Measurements from ENCODE around the gene ASTN2. TPM values are rescaled to one million over a fixed set of nuclear protein-coding genes. Genes with fewer than 3 reads are reported as not detected.

ASTN2 gene
- polyA plus RNA-seq, 1 donor from 2014 or later = 6.8 TPM

- no peak overlapping the region for H3K9ac ChIP-seq (ENCODE audit: low read length)
- no peaks in the 10 kb centered on the region for H3K27me3 ChIP-seq (ENCODE audit: insufficient read depth, low read depth, low read length)
Measured at GRCh38 chr9:116855881-116856662, 558.8 kb downstream of the ASTN2 start.

GRCh38 chr9:116849721-116850120 is 565.1 kb downstream of the ASTN2 start:
- no peaks in the 10 kb centered on the region for H3K27me3 ChIP-seq (ENCODE audit: insufficient read depth, low read depth, low read length)
- no peaks in the 10 kb centered on the region for H3K9me3 ChIP-seq (ENCODE audit: low read length)
- H3F3A ChIP-seq (ENCODE audit: insufficient read depth, low read length, poor library complexity, severe bottlenecking) = no peaks in the 10 kb centered on the region
- H3K4me2 ChIP-seq (ENCODE audit: low read length) = no peak overlapping the region
- H3K27ac ChIP-seq (ENCODE audit: low read length) = no peak overlapping the region
- no peaks in the 10 kb centered on the region for H4K20me1 ChIP-seq (ENCODE audit: insufficient read depth)
- H3K9me2 ChIP-seq (ENCODE audit: insufficient read depth, low read length) = no peaks in the 10 kb centered on the region
- H3K4me3 ChIP-seq (ENCODE audit: low read length) = no peak overlapping the region
- no peak overlapping the region for H3K9ac ChIP-seq (ENCODE audit: low read length)
- H3K79me2 ChIP-seq (replicated peaks; ENCODE audit: insufficient read depth, low read length) = no peaks in the 10 kb centered on the region
- H3K36me3 ChIP-seq (ENCODE audit: insufficient read depth, low read length) = no peaks in the 10 kb centered on the region
- H2AFZ ChIP-seq (ENCODE audit: low read depth, low read length) = no peak overlapping the region
- TF ChIP-seq, protein P1, sequence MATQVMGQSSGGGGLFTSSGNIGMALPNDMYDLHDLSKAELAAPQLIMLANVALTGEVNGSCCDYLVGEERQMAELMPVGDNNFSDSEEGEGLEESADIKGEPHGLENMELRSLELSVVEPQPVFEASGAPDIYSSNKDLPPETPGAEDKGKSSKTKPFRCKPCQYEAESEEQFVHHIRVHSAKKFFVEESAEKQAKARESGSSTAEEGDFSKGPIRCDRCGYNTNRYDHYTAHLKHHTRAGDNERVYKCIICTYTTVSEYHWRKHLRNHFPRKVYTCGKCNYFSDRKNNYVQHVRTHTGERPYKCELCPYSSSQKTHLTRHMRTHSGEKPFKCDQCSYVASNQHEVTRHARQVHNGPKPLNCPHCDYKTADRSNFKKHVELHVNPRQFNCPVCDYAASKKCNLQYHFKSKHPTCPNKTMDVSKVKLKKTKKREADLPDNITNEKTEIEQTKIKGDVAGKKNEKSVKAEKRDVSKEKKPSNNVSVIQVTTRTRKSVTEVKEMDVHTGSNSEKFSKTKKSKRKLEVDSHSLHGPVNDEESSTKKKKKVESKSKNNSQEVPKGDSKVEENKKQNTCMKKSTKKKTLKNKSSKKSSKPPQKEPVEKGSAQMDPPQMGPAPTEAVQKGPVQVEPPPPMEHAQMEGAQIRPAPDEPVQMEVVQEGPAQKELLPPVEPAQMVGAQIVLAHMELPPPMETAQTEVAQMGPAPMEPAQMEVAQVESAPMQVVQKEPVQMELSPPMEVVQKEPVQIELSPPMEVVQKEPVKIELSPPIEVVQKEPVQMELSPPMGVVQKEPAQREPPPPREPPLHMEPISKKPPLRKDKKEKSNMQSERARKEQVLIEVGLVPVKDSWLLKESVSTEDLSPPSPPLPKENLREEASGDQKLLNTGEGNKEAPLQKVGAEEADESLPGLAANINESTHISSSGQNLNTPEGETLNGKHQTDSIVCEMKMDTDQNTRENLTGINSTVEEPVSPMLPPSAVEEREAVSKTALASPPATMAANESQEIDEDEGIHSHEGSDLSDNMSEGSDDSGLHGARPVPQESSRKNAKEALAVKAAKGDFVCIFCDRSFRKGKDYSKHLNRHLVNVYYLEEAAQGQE (IDR thresholded peaks at IDR 0.05; ENCODE audit: borderline replicate concordance) = no peak
- no peak for TF ChIP-seq SMC3 (conservative IDR thresholded peaks at IDR 0.05; ENCODE audit: poor library complexity)
- no peak for TF ChIP-seq CTCF (IDR thresholded peaks at IDR 0.05; ENCODE audit: poor library complexity, severe bottlenecking)
- no peak for TF ChIP-seq MXI1 (conservative IDR thresholded peaks at IDR 0.05; ENCODE audit: poor library complexity, severe bottlenecking)
- no peak for TF ChIP-seq EZH2 (IDR thresholded peaks at IDR 0.05; ENCODE audit: borderline replicate concordance, insufficient read depth, low read length, poor library complexity, severe bottlenecking)
- no peak for TF ChIP-seq TAF1 (IDR thresholded peaks at IDR 0.05; ENCODE audit: low read depth)
- no peak for TF ChIP-seq EP300 (conservative IDR thresholded peaks at IDR 0.05; ENCODE audit: poor library complexity, severe bottlenecking)

More at GRCh38 chr9:116855881-116856662, 558.8 kb downstream of the ASTN2 start:
- Histone ChIP-seq H3K9me3 (ENCODE audit: low read length) (no peaks in the 10 kb centered on the region), H3K9me2 (ENCODE audit: insufficient read depth, low read length) (no peaks in the 10 kb centered on the region), H3K27ac (ENCODE audit: low read length) (no peak overlapping the region), H3F3A (ENCODE audit: insufficient read depth, low read length, poor library complexity, severe bottlenecking) (no peaks in the 10 kb centered on the region), H3K79me2 (replicated peaks; ENCODE audit: insufficient read depth, low read length) (no peaks in the 10 kb centered on the region), H3K36me3 (ENCODE audit: insufficient read depth, low read length) (no peaks in the 10 kb centered on the region), H2AFZ (ENCODE audit: low read depth, low read length) (no peak overlapping the region), H3K4me2 (ENCODE audit: low read length) (no peak overlapping the region), H4K20me1 (ENCODE audit: insufficient read depth) (no peaks in the 10 kb centered on the region), H3K4me3 (ENCODE audit: low read length) (no peak overlapping the region)
- TF ChIP-seq, protein P1 (IDR thresholded peaks at IDR 0.05; ENCODE audit: borderline replicate concordance) = no peak
- TF ChIP-seq EP300 (conservative IDR thresholded peaks at IDR 0.05; ENCODE audit: poor library complexity, severe bottlenecking) (no peak), MXI1 (conservative IDR thresholded peaks at IDR 0.05; ENCODE audit: poor library complexity, severe bottlenecking) (no peak), RAD21 (conservative IDR thresholded peaks at IDR 0.05) (no peak), POLR2AphosphoS5 (IDR thresholded peaks at IDR 0.05) (no peak), TAF1 (IDR thresholded peaks at IDR 0.05; ENCODE audit: low read depth) (no peak), SMC3 (conservative IDR thresholded peaks at IDR 0.05; ENCODE audit: poor library complexity) (no peak), CTCF (IDR thresholded peaks at IDR 0.05; ENCODE audit: poor library complexity, severe bottlenecking) (no peak), EZH2 (IDR thresholded peaks at IDR 0.05; ENCODE audit: borderline replicate concordance, insufficient read depth, low read length, poor library complexity, severe bottlenecking) (no peak)
